Measurements from ENCODE around the gene UXS1. TPM values are rescaled to one million over a fixed set of nuclear protein-coding genes. Genes with fewer than 3 reads are reported as not detected.

The UXS1 gene
- total RNA-seq, 2 experiments from 2014 or later = 100 to 104 TPM

- H3K4me1 Mint-ChIP-seq = peaks cover 28% of the 10 kb centered on the region
Observed at GRCh38 chr2:106062627-106063026, 131.5 kb downstream of the UXS1 start.

GRCh38 chr2:106061611-106062349 is 132.3 kb downstream of the UXS1 start:
- Mint-ChIP-seq H3K36me3 (peaks cover 8% of the 10 kb centered on the region), H3K4me1 (peaks cover 36% of the 10 kb centered on the region)

More at GRCh38 chr2:106062627-106063026, 131.5 kb downstream of the UXS1 start:
- peak overlapping the region; percentile 14 for H3K27ac Mint-ChIP-seq
- H3K4me3 Mint-ChIP-seq = no peak overlapping the region
- POLR2A ChIA-PET = no interaction called here
- peaks cover 3% of the 10 kb centered on the region for H3K9me3 Mint-ChIP-seq
- peaks cover 8% of the 10 kb centered on the region for H3K36me3 Mint-ChIP-seq
- ATAC-seq (ENCODE audit: low read depth) (no peak), DNase-seq (no peak)
- peaks cover 4% of the 10 kb centered on the region for H3K27me3 Mint-ChIP-seq

GRCh38 chr2:106059416-106060065 is 134.6 kb downstream of the UXS1 start:
- H3K4me3 Mint-ChIP-seq = peak overlapping the region; percentile 62
- peaks cover 48% of the 10 kb centered on the region for H3K4me1 Mint-ChIP-seq

More at GRCh38 chr2:106061611-106062349, 132.3 kb downstream of the UXS1 start:
- Mint-ChIP-seq H3K27ac (no peak overlapping the region), H3K4me3 (no peak overlapping the region), H3K27me3 (peaks cover 4% of the 10 kb centered on the region), H3K9me3 (peaks cover 3% of the 10 kb centered on the region)
- DNase-seq = no peak
- no peak for ATAC-seq (ENCODE audit: low read depth)
- POLR2A ChIA-PET = no interaction called here

GRCh38 chr2:106058469-106059137 is 135.5 kb downstream of the UXS1 start:
- peak; percentile 55 for ATAC-seq (ENCODE audit: low read depth)
- Mint-ChIP-seq H3K4me1 (peaks cover 56% of the 10 kb centered on the region), H3K4me3 (peak overlapping the region; percentile 62), H3K36me3 (peaks cover 8% of the 10 kb centered on the region), H3K9me3 (peaks cover 3% of the 10 kb centered on the region), H3K27me3 (no peaks in the 10 kb centered on the region), H3K27ac (peak overlapping the region; percentile 84)
- POLR2A ChIA-PET = interaction anchor here (0.7 to 1.3 kb wide), 4 partner anchors 8 to 230 kb away, joined by 3 to 4 read pairs (median 3); no protein-coding TSS in a partner anchor
- DNase-seq = no peak

More at GRCh38 chr2:106059416-106060065, 134.6 kb downstream of the UXS1 start:
- peaks cover 3% of the 10 kb centered on the region for H3K9me3 Mint-ChIP-seq
- DNase-seq (no peak), ATAC-seq (ENCODE audit: low read depth) (no peak)
- peak overlapping the region; percentile 84 for H3K27ac Mint-ChIP-seq
- H3K36me3 Mint-ChIP-seq = peaks cover 8% of the 10 kb centered on the region
- H3K27me3 Mint-ChIP-seq = no peaks in the 10 kb centered on the region
- POLR2A ChIA-PET = interaction anchor here (0.7 to 1.3 kb wide), 2 partner anchors 9 to 231 kb away, joined by 3 read pairs; no protein-coding TSS in a partner anchor

- peaks cover 3% of the 10 kb centered on the region for H3K9me3 Mint-ChIP-seq
- peaks cover 65% of the 10 kb centered on the region for H3K4me1 Mint-ChIP-seq
- peak overlapping the region; percentile 84 for H3K27ac Mint-ChIP-seq
- ATAC-seq (ENCODE audit: low read depth) (peak; percentile 83), DNase-seq (no peak)
- H3K4me3 Mint-ChIP-seq = peak overlapping the region; percentile 37
- peaks cover 8% of the 10 kb centered on the region for H3K36me3 Mint-ChIP-seq
- no peaks in the 10 kb centered on the region for H3K27me3 Mint-ChIP-seq
- POLR2A ChIA-PET = no interaction called here
Observed at GRCh38 chr2:106057206-106057605, 136.9 kb downstream of the UXS1 start.

- Mint-ChIP-seq H3K4me3 (peak overlapping the region; percentile 60), H3K27me3 (no peaks in the 10 kb centered on the region), H3K27ac (peak overlapping the region; percentile 89), H3K9me3 (peaks cover under 1% of the 10 kb centered on the region), H3K36me3 (peaks cover 6% of the 10 kb centered on the region), H3K4me1 (peaks cover 66% of the 10 kb centered on the region)
- peak; percentile 79 for ATAC-seq (ENCODE audit: low read depth)
- POLR2A ChIA-PET = interaction anchor here (0.8 to 1.2 kb wide), 4 partner anchors 11 to 309 kb away, joined by 3 to 5 read pairs (median 3); no protein-coding TSS in a partner anchor
- peak; percentile 60 for DNase-seq
Observed at GRCh38 chr2:106054880-106055655, 139.0 kb downstream of the UXS1 start.

GRCh38 chr2:106054321-106054720 is 139.8 kb downstream of the UXS1 start:
- POLR2A ChIA-PET = interaction anchor here (0.9 kb wide), 1 partner anchor 37 kb away, joined by 5 read pairs; no protein-coding TSS in a partner anchor
- Mint-ChIP-seq H3K27me3 (no peaks in the 10 kb centered on the region), H3K4me3 (no peak overlapping the region), H3K36me3 (peaks cover 5% of the 10 kb centered on the region), H3K9me3 (no peaks in the 10 kb centered on the region), H3K4me1 (peaks cover 63% of the 10 kb centered on the region), H3K27ac (peak overlapping the region; percentile 15)
- no peak for ATAC-seq (ENCODE audit: low read depth)
- DNase-seq = no peak

GRCh38 chr2:106053581-106053980 is 140.5 kb downstream of the UXS1 start:
- Mint-ChIP-seq H3K4me3 (peak overlapping the region; percentile 3), H3K27me3 (no peaks in the 10 kb centered on the region), H3K4me1 (peaks cover 61% of the 10 kb centered on the region), H3K9me3 (no peaks in the 10 kb centered on the region), H3K27ac (peak overlapping the region; percentile 59), H3K36me3 (peaks cover 5% of the 10 kb centered on the region)
- POLR2A ChIA-PET = interaction anchor here (0.7 kb wide), 1 partner anchor 20 kb away, joined by 3 read pairs; no protein-coding TSS in a partner anchor
- DNase-seq = no peak
- ATAC-seq (ENCODE audit: low read depth) = no peak

- H3K36me3 Mint-ChIP-seq = peaks cover 5% of the 10 kb centered on the region
- peaks cover 56% of the 10 kb centered on the region for H3K4me1 Mint-ChIP-seq
- peak overlapping the region; percentile 12 for H3K4me3 Mint-ChIP-seq
- POLR2A ChIA-PET = interaction anchor here (0.7 kb wide), 1 partner anchor 21 kb away, joined by 3 read pairs; no protein-coding TSS in a partner anchor
- no peak for ATAC-seq (ENCODE audit: low read depth)
- H3K27ac Mint-ChIP-seq = peak overlapping the region; percentile 42
- DNase-seq = no peak
- no peaks in the 10 kb centered on the region for H3K9me3 Mint-ChIP-seq
- H3K27me3 Mint-ChIP-seq = no peaks in the 10 kb centered on the region
Observed at GRCh38 chr2:106053116-106053515, 141.0 kb downstream of the UXS1 start.

- Mint-ChIP-seq H3K9me3 (no peaks in the 10 kb centered on the region), H3K27ac (no peak overlapping the region), H3K27me3 (no peaks in the 10 kb centered on the region), H3K36me3 (no peaks in the 10 kb centered on the region), H3K4me3 (no peak overlapping the region), H3K4me1 (peaks cover 7% of the 10 kb centered on the region)
- ATAC-seq (ENCODE audit: low read depth) (no peak), DNase-seq (no peak)
- POLR2A ChIA-PET = no interaction called here
Observed at GRCh38 chr2:106044859-106045258, 149.2 kb downstream of the UXS1 start.

GRCh38 chr2:106044021-106044420 is 150.1 kb downstream of the UXS1 start:
- H3K4me3 Mint-ChIP-seq = no peak overlapping the region
- POLR2A ChIA-PET = no interaction called here
- H3K27ac Mint-ChIP-seq = no peak overlapping the region
- H3K36me3 Mint-ChIP-seq = no peaks in the 10 kb centered on the region
- ATAC-seq (ENCODE audit: low read depth) = no peak
- peaks cover 5% of the 10 kb centered on the region for H3K4me1 Mint-ChIP-seq
- no peaks in the 10 kb centered on the region for H3K9me3 Mint-ChIP-seq
- no peaks in the 10 kb centered on the region for H3K27me3 Mint-ChIP-seq
- no peak for DNase-seq

Data from activated naive CD8-positive, alpha-beta T cell treated with anti-CD3 and anti-CD28 coated beads, Interleukin-2, amount 10 ng/mL, durations not matched to agents 7 days and 5 days (primary cell).